ENCODE measurements around the gene SLC26A11. TPM values are rescaled to one million over a fixed set of nuclear protein-coding genes. Genes with fewer than 3 reads are reported as not detected.

The SLC26A11 gene
- total RNA-seq (28.5 and 31.4 TPM in 2 replicates), polyA plus RNA-seq (10.1 and 13.0 TPM in 2 replicates), polyA minus RNA-seq (21.5 and 41.6 TPM in 2 replicates)
- 4.8 TPM for total RNA-seq (2013)

DNA sequence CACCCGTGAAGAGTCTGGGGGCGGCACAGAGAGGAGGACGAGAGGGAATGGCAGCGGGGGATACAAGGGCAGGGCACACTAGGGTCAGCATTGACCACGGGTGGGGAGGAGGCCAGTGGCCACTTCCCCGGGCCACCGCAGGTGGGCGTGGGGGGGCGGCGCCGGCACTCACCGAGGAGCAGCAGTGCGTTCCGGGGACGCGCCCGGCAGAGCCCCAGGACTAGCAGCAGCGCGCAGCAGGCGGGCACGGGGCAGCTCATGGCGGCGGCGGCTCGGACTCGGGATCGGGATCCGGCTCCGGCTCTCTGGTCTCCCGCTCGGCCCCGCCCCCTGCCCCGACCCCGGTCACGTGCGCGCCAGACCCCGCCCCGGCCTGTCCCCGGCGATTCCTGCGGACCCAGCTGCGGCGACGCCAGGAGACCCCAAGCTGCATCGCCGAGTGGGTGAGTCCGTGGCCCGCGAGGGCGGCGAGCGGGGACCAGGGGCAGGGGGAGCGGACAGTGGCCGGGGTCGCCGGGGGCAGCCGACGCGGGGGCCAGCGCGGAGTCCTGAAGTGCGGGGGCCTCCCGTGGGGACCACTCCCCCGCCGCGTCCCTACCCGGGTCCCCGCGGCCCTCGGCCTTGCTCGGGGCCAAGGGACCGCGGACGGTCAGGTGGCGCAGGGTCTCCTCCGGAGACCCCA lies at the start of gene SLC26A11, which contains the start of gene SGSH:
Gene SLC26A11 (plus strand): TSS at position 374 of the 682 bp plus-strand sequence. CDS start 1,134 bp downstream, outside the sequence.
Gene SGSH (minus strand): TSS at position 280 of the 682 bp plus-strand sequence. CDS start 20 bp downstream, at position 260.
- 1% methylated on average over 75 of the region's 77 CpGs for WGBS (ENCODE audit: insufficient coverage)
- H3K4me1 Mint-ChIP-seq, result peaks cover 22% of the 10 kb centered on the region
- Histone ChIP-seq H3K79me2 (ENCODE audit: control insufficient read depth, insufficient read depth, low read length) (peaks cover 23% of the 10 kb centered on the region), H3K9ac (ENCODE audit: low read length) (peak within 1 kb of the TSS; percentile 93), H3K36me3 (replicated peaks in 1 of 2; ENCODE audit: control extremely low read depth in 1 of 2, control insufficient read depth in 1 of 2, extremely low read depth in 1 of 2, insufficient read depth in 2 of 2, low read length in 1 of 2) (peaks cover 0 to 7% of the 10 kb centered on the region in 2 experiments), H3K27me3 (replicated peaks in 1 of 4; ENCODE audit: control extremely low read depth in 1 of 4, control insufficient read depth in 3 of 4, insufficient read depth in 4 of 4, low read length in 3 of 4) (peaks cover 0 to 2% (median 0%) of the 10 kb centered on the region in 4 experiments), H3K4me3 (ENCODE audit: control extremely low read depth in 1 of 5, extremely low read depth in 1 of 5, insufficient read depth in 1 of 5, low read depth in 2 of 5, low read length in 4 of 5) (peak within 1 kb of the TSS; percentile 59 to 86 (median 67)), H3K9me3 (ENCODE audit: control extremely low read depth in 1 of 3, control insufficient read depth in 2 of 3, insufficient read depth in 1 of 3, low read length in 2 of 3) (peaks cover 0 to 2% (median 0%) of the 10 kb centered on the region in 3 donors), H3K27ac (ENCODE audit: low read length in 2 of 2) (peak within 1 kb of the TSS; percentile 90 to 96), H3K4me1 (ENCODE audit: control insufficient read depth in 2 of 2, insufficient read depth in 2 of 2, low read length in 2 of 2) (peaks cover 10 to 30% of the 10 kb centered on the region in 2 donors), H2AFZ (ENCODE audit: insufficient read depth, low read depth, low read length, poor library complexity, severe bottlenecking) (peak within 1 kb of the TSS; percentile 71), H4K20me1 (ENCODE audit: control insufficient read depth, insufficient read depth, low read length, poor library complexity, severe bottlenecking) (peaks cover 23% of the 10 kb centered on the region), H3K4me2 (replicated peaks; ENCODE audit: low read depth, low read length, poor library complexity, severe bottlenecking) (peak within 1 kb of the TSS; percentile 99)
- POLR2A ChIA-PET, result no interaction called here
- DNase-seq (peak; percentile 74), ATAC-seq (ENCODE audit: low read depth) (peak; percentile 48)
- no peaks in the 10 kb centered on the region for H3K9me3 Mint-ChIP-seq (ENCODE audit: insufficient read depth)
- intact Hi-C loops (cut with micrococcal nuclease), result no loop called here
- CTCF ChIA-PET, result interaction anchor here (0.9 to 1.4 kb wide), 2 partner anchors 24 to 31 kb away, joined by 4 read pairs; no protein-coding TSS in a partner anchor
- TF ChIP-seq EZH2 (IDR thresholded peaks at IDR 0.05; ENCODE audit: borderline replicate concordance, insufficient read depth, low read depth, low read length, poor library complexity, severe bottlenecking), result no peak
- TF ChIP-seq, protein P1, sequence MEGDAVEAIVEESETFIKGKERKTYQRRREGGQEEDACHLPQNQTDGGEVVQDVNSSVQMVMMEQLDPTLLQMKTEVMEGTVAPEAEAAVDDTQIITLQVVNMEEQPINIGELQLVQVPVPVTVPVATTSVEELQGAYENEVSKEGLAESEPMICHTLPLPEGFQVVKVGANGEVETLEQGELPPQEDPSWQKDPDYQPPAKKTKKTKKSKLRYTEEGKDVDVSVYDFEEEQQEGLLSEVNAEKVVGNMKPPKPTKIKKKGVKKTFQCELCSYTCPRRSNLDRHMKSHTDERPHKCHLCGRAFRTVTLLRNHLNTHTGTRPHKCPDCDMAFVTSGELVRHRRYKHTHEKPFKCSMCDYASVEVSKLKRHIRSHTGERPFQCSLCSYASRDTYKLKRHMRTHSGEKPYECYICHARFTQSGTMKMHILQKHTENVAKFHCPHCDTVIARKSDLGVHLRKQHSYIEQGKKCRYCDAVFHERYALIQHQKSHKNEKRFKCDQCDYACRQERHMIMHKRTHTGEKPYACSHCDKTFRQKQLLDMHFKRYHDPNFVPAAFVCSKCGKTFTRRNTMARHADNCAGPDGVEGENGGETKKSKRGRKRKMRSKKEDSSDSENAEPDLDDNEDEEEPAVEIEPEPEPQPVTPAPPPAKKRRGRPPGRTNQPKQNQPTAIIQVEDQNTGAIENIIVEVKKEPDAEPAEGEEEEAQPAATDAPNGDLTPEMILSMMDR (IDR thresholded peaks at IDR 0.05), result no peak
- H3K4me3 Mint-ChIP-seq, result peak within 1 kb of the TSS; percentile 96
- no peaks in the 10 kb centered on the region for H3K27me3 Mint-ChIP-seq
- peak within 1 kb of the TSS; percentile 94 for H3K27ac Mint-ChIP-seq

DNA sequence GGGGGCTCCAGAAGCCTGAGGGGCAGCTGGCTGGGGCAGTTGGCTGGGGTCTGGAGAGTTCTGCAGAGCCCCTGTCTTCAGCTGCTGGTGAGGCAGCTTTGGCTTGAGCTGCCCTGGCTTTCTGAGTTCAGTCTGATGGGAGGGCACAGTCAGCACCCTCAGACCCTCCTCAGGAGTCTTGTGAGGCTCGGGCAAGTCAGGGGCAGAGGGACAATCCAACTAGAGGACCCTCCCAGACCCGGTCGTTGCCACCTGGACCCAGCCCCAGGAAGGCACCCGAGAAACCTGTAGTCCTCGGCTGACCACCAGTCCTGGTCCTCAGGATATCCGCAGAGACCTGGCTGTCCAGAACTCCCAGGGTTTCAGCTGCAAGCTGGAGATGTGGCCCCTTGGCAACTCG lies 48.5 kb upstream of the SLC26A11 start:
- Histone ChIP-seq H3K9me3 (ENCODE audit: control extremely low read depth in 1 of 3, control insufficient read depth in 2 of 3, insufficient read depth in 1 of 3, low read length in 2 of 3) (peaks cover 0 to 3% (median 0%) of the 10 kb centered on the region in 3 donors), H3K36me3 (replicated peaks in 1 of 2; ENCODE audit: control extremely low read depth in 1 of 2, control insufficient read depth in 1 of 2, extremely low read depth in 1 of 2, insufficient read depth in 2 of 2, low read length in 1 of 2) (no peaks in the 10 kb centered on the region), H2AFZ (ENCODE audit: insufficient read depth, low read depth, low read length, poor library complexity, severe bottlenecking) (no peak overlapping the region), H3K4me2 (replicated peaks; ENCODE audit: low read depth, low read length, poor library complexity, severe bottlenecking) (no peak overlapping the region), H3K79me2 (ENCODE audit: control insufficient read depth, insufficient read depth, low read length) (no peaks in the 10 kb centered on the region), H3K4me3 (ENCODE audit: control extremely low read depth in 1 of 5, extremely low read depth in 1 of 5, insufficient read depth in 1 of 5, low read depth in 2 of 5, low read length in 4 of 5) (no peak overlapping the region), H3K27ac (ENCODE audit: low read length in 2 of 2) (no peak overlapping the region), H3K4me1 (ENCODE audit: control insufficient read depth in 2 of 2, insufficient read depth in 2 of 2, low read length in 2 of 2) (no peaks in the 10 kb centered on the region), H3K27me3 (replicated peaks in 1 of 4; ENCODE audit: control extremely low read depth in 1 of 4, control insufficient read depth in 3 of 4, insufficient read depth in 4 of 4, low read length in 3 of 4) (peaks cover 0 to 9% (median 0%) of the 10 kb centered on the region in 4 experiments), H4K20me1 (ENCODE audit: control insufficient read depth, insufficient read depth, low read length, poor library complexity, severe bottlenecking) (no peaks in the 10 kb centered on the region), H3K9ac (ENCODE audit: low read length) (no peak overlapping the region)
- POLR2A ChIA-PET, result no interaction called here
- H3K27ac Mint-ChIP-seq, result no peak overlapping the region
- H3K4me1 Mint-ChIP-seq, result no peaks in the 10 kb centered on the region
- CTCF ChIA-PET, result no interaction called here
- WGBS (ENCODE audit: insufficient coverage), result 96% methylated on average over 7 of the region's 7 CpGs
- DNase-seq, result no peak
- ATAC-seq (ENCODE audit: low read depth), result no peak
- no peak overlapping the region for H3K4me3 Mint-ChIP-seq
- H3K27me3 Mint-ChIP-seq, result peaks cover 9% of the 10 kb centered on the region
- intact Hi-C loops (cut with micrococcal nuclease), result no loop called here
- TF ChIP-seq EZH2 (IDR thresholded peaks at IDR 0.05; ENCODE audit: borderline replicate concordance, insufficient read depth, low read depth, low read length, poor library complexity, severe bottlenecking), result no peak
- TF ChIP-seq, protein P1 (IDR thresholded peaks at IDR 0.05), result no peak
- no peaks in the 10 kb centered on the region for H3K9me3 Mint-ChIP-seq (ENCODE audit: insufficient read depth)
